ENCODE results near the gene ZNF652. TPM values are rescaled to one million over a fixed set of nuclear protein-coding genes. Genes with fewer than 3 reads are reported as not detected.

The ZNF652 gene
- total and polyA plus RNA-seq, 2 donors (not counting 1 experiment from before 2014, with no cell fraction given): 7.8 to 10.2 TPM

DNA sequence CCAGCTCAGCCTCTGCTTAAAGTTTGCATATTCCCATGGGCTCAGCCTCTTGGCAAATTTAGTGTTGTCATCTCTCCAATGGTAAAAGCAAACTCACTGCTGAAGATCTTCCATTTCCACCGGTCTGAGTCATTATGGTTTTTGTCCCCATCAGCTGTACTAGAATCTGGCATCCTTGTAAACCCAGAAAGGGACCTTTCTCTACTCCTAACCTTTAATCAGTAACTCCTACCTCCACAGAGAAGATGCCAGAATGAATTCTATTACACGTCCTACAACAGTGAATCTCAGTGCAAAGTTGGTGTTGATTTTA is 45.8 kb downstream of the ZNF652 start:
- Histone ChIP-seq H3K4me3 (replicated peaks in 1 of 4; ENCODE audit: control extremely low read depth in 1 of 4, insufficient read depth in 1 of 4, low read depth in 3 of 4, low read length in 4 of 4) (no peak overlapping the region), H3K36me3 (ENCODE audit: control insufficient read depth, insufficient read depth, low read length) (peaks cover 2% of the 10 kb centered on the region), H3K27ac (ENCODE audit: insufficient read depth, low read length) (no peak overlapping the region), H3K9me3 (ENCODE audit: control insufficient read depth, insufficient read depth, low read depth, low read length) (no peaks in the 10 kb centered on the region), H3K4me2 (ENCODE audit: extremely low read depth, insufficient read depth, low read length) (peak overlapping the region; percentile 34), H3K4me1 (ENCODE audit: control insufficient read depth, extremely low read depth, insufficient read depth, low read length) (peaks cover 5% of the 10 kb centered on the region), H4K20me1 (ENCODE audit: control insufficient read depth, extremely low read depth, insufficient read depth, low read length) (no peaks in the 10 kb centered on the region), H3K79me2 (ENCODE audit: control insufficient read depth, insufficient read depth, low read length) (no peaks in the 10 kb centered on the region), H3K9ac (ENCODE audit: insufficient read depth, low read length) (no peak overlapping the region), H2AFZ (ENCODE audit: low read length) (no peak overlapping the region), H3K27me3 (ENCODE audit: control insufficient read depth, insufficient read depth, low read length) (no peaks in the 10 kb centered on the region)
- TF ChIP-seq, protein P1, sequence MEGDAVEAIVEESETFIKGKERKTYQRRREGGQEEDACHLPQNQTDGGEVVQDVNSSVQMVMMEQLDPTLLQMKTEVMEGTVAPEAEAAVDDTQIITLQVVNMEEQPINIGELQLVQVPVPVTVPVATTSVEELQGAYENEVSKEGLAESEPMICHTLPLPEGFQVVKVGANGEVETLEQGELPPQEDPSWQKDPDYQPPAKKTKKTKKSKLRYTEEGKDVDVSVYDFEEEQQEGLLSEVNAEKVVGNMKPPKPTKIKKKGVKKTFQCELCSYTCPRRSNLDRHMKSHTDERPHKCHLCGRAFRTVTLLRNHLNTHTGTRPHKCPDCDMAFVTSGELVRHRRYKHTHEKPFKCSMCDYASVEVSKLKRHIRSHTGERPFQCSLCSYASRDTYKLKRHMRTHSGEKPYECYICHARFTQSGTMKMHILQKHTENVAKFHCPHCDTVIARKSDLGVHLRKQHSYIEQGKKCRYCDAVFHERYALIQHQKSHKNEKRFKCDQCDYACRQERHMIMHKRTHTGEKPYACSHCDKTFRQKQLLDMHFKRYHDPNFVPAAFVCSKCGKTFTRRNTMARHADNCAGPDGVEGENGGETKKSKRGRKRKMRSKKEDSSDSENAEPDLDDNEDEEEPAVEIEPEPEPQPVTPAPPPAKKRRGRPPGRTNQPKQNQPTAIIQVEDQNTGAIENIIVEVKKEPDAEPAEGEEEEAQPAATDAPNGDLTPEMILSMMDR (conservative IDR thresholded peaks at IDR 0.05 in 1 of 2, IDR thresholded peaks at IDR 0.05 in 1 of 2; ENCODE audit: low read depth in 1 of 2, low read length in 2 of 2): no peak
- TF ChIP-seq EZH2 (IDR thresholded peaks at IDR 0.05; ENCODE audit: low read length, missing control alignments): no peak
- DNase-seq (ENCODE audit: low read depth in 2 of 2): peak in 1 of 2 donors; percentile 23

DNA sequence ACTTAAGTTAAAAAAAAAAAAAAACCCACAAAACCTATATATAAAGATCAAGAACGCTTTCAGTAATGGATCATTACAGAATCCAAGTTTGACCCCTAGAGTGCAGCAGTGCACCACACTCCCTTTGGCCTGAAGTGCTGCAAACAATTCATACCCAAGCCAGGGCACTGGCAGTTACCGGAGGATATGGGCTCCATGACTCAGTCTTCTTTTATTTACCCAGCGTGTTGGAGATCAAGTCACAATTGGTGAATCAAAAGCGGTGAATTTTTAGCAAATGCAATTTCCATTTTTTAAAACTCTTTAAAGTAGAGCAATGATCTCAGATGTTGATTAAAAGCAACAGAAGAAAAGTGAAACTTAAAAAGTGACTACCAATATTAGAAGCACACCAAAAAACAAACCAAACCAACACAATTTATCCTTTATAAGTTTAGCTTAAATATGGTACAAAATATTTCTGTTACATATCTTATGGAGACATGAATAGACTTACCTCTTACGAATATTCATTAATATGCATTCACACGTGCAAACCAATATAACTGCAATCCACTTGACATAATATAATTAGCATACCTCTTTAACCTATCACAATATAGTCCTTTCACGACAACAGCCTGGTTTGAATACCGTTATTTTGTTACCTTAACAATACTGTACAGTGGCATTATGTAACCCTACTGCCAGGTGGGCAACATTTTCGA is 46.3 kb downstream of the ZNF652 start:
- Histone ChIP-seq H3K4me1 (ENCODE audit: control insufficient read depth, extremely low read depth, insufficient read depth, low read length) (peaks cover 5% of the 10 kb centered on the region), H3K9me3 (ENCODE audit: control insufficient read depth, insufficient read depth, low read depth, low read length) (no peaks in the 10 kb centered on the region), H3K27me3 (ENCODE audit: control insufficient read depth, insufficient read depth, low read length) (no peaks in the 10 kb centered on the region), H3K9ac (ENCODE audit: insufficient read depth, low read length) (no peak overlapping the region), H3K79me2 (ENCODE audit: control insufficient read depth, insufficient read depth, low read length) (no peaks in the 10 kb centered on the region), H3K4me3 (replicated peaks in 1 of 4; ENCODE audit: control extremely low read depth in 1 of 4, insufficient read depth in 1 of 4, low read depth in 3 of 4, low read length in 4 of 4) (peak overlapping the region in 1 of 4 experiments; percentile 6), H2AFZ (ENCODE audit: low read length) (no peak overlapping the region), H3K4me2 (ENCODE audit: extremely low read depth, insufficient read depth, low read length) (peak overlapping the region; percentile 34), H4K20me1 (ENCODE audit: control insufficient read depth, extremely low read depth, insufficient read depth, low read length) (no peaks in the 10 kb centered on the region), H3K36me3 (ENCODE audit: control insufficient read depth, insufficient read depth, low read length) (peaks cover 2% of the 10 kb centered on the region), H3K27ac (ENCODE audit: insufficient read depth, low read length) (no peak overlapping the region)
- DNase-seq (ENCODE audit: low read depth in 2 of 2): peak; percentile 86 to 91
- TF ChIP-seq, protein P1 (conservative IDR thresholded peaks at IDR 0.05 in 1 of 2, IDR thresholded peaks at IDR 0.05 in 1 of 2; ENCODE audit: low read depth in 1 of 2, low read length in 2 of 2): peak; percentile 80 to 86
- no peak for TF ChIP-seq EZH2 (IDR thresholded peaks at IDR 0.05; ENCODE audit: low read length, missing control alignments)

DNA sequence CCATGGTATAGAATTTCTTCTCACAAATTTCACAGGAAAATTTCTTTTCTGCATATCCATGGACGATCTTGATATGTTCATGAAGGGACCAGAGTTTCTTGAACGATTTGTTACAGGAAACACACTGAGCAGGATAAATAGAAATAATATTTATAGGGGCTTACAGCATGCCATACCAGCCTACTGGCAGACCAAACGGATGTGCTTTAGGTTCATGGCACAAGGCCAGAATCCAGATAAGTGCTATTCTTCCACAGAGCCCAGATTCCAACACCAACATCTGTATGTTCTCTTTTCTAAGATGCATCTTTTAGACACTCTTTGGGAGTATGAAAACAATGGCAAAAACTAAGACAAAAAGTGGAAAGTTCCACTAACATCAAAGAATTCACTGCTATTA is 49.3 kb downstream of the ZNF652 start:
- H3K27me3 ChIP-seq (ENCODE audit: control insufficient read depth, insufficient read depth, low read length): no peaks in the 10 kb centered on the region
- no peak for DNase-seq (ENCODE audit: low read depth in 2 of 2)
- peaks cover 2% of the 10 kb centered on the region for H3K36me3 ChIP-seq (ENCODE audit: control insufficient read depth, insufficient read depth, low read length)
- TF ChIP-seq EZH2 (IDR thresholded peaks at IDR 0.05; ENCODE audit: low read length, missing control alignments): no peak
- TF ChIP-seq, protein P1 (conservative IDR thresholded peaks at IDR 0.05 in 1 of 2, IDR thresholded peaks at IDR 0.05 in 1 of 2; ENCODE audit: low read depth in 1 of 2, low read length in 2 of 2): no peak
- peaks cover 5% of the 10 kb centered on the region for H3K4me1 ChIP-seq (ENCODE audit: control insufficient read depth, extremely low read depth, insufficient read depth, low read length)
- no peak overlapping the region for H3K9ac ChIP-seq (ENCODE audit: insufficient read depth, low read length)
- H4K20me1 ChIP-seq (ENCODE audit: control insufficient read depth, extremely low read depth, insufficient read depth, low read length): no peaks in the 10 kb centered on the region
- no peaks in the 10 kb centered on the region for H3K79me2 ChIP-seq (ENCODE audit: control insufficient read depth, insufficient read depth, low read length)
- H3K9me3 ChIP-seq (ENCODE audit: control insufficient read depth, insufficient read depth, low read depth, low read length): no peaks in the 10 kb centered on the region
- no peak overlapping the region for H3K4me2 ChIP-seq (ENCODE audit: extremely low read depth, insufficient read depth, low read length)
- H2AFZ ChIP-seq (ENCODE audit: low read length): no peak overlapping the region
- H3K27ac ChIP-seq (ENCODE audit: insufficient read depth, low read length): no peak overlapping the region
- no peak overlapping the region for H3K4me3 ChIP-seq (replicated peaks in 1 of 4; ENCODE audit: control extremely low read depth in 1 of 4, insufficient read depth in 1 of 4, low read depth in 3 of 4, low read length in 4 of 4)
